Putamen (tissue), 1 donor: ENCODE measurements around the gene G6PD.
"Not testable (repeated sequence)": the region's sequence is repeated elsewhere in the genome, so short reads cannot be mapped to it uniquely, and the experiment has no call there.

Experiments used
- DNase-seq: peaks from one replicate; pipeline ENCODE4 v3.0.0-alpha.2; 2016; ENCODE audit warnings: low spot score

Gene G6PD

DNA sequence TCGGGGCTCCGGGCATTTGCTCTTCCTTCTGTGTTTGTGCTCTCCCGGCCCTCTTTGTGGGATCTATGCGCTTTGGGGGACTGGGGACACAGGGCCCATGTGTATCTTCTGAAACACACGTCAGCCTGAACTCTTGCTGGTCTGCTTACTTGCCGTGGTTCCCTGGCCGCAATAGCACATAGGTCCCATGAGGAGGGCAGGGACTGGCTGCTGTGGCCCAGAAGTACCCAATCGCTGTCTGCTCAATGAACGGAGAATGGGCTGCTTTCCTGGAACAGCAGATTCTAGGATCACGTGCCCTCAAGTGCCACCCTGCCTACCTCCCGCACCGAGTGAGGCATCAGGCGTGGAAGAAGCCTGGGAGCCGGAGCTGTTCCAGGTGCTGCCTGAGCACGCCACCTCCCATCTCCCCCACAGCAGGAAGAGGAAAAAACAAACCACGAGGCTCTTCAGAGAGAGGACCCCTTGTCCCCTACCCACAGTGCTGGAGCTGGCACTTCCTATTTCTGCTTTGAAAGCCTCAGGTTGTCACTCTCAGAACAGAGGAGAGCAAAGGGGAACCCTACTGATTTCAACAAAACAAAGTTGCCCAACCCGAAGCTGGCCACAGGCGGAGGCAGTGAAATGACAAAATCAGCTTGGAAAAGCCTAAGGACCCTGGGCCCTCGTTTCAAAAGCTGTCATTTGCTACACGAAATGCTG is 3.8 kb downstream of the G6PD start:
- DNase-seq, result no peak

DNA sequence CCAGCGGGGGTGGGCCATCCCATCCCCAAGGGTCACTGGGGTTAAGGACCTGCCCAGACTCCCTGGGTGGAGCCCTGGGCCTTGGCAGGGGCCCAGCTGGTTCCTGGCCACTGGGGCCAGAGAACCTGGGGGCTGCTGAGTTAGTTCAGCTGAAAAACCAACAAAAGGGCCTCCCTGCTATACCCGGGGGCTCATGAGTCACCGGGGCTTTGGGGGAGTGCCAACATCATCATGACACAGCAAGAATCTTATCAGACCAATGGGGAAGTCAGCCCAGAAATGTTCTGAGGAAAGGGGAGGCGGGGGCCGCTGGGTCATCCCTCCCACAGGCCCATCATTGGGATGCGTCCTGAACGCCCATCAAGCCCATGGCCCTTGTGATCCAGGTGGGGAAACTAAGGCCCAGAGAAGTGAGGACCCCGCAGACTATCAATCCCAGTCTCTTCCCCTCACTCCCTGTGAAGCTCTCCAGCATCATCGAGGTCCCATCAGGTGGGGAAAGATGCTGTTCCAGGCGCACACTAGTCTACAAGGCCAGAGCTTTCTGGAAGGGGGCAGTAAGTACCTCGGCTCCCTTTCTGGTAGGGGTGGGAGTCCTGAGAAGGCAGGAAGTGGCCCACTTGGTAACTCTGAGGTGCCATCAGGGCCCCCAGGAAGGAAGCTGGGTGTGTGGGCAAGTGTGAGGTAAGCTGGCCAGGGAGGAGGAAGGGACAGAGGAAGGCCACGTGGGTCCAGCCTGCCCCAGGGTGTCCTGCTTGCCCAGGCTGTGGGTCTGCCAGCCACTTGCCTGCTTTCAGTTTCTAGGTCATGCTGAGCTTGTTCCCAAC is 4.5 kb downstream of the G6PD start:
- no peak for DNase-seq

DNA sequence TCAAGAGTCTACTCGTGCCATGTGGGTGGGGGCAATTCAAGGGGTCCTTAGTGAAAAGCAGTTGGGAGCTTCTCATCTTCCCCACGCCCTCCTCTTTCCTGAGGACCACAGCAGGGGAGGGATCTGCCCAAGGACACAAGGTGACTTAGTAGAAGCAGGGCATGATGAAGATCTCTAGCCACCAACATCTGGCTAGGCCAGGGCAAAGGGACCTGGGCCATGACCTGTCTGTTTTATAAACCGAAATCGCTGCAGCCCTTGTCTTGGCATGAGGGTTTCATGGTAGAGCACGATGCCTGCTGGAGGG is 5.1 kb downstream of the G6PD start:
- no peak for DNase-seq

DNA sequence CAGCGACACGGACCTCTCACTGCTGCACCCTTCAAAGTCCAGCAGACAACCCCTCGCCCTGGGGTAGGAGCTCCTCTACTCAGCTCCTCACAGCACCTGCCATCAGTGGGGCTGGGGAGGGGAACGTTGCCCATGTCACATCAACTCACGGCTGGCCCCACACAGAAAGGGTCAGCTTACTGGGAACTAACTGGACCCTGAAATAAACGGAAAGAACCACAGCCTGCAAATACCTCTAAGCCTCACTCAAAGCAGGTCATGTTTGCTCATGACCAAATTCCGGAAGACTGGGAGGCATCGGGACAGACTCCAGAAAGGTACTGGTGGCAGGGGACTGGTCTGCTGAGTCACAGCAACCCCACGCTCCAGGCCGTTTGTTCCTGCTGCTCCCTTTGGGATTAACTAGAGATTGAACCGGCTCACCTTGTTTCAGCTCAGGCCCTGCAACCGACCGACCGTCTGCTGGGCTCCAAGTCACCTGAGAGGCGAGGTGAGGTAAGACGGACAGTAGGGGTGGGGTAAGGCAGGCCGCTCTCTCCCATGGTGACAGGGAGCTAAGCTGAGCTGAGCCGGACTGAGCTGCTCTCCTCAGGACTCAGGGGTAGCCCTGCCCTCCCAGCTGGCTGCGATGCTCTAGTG is 5.6 kb downstream of the G6PD start:
- DNase-seq, result no peak

DNA sequence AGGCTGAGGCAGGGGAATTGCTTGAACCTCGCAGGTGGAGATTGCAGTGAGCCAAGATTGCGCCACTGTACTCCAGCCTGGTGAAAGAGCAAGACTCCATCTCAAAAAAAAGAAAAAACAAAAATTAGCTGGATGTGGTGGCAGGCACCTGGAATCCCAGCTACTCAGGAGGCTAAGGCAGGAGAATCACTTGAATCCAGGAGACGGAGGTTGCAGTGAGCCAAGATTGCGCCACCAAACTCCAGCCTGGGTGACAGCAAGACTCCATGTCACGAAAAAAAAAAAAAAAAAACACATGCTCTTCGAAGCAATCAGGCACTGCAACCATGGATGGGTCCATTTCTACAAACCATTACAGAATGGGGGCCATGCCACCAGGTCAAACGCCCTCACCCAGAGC is 6.3 kb downstream of the G6PD start:
- DNase-seq, result not testable (repeated sequence)

DNA sequence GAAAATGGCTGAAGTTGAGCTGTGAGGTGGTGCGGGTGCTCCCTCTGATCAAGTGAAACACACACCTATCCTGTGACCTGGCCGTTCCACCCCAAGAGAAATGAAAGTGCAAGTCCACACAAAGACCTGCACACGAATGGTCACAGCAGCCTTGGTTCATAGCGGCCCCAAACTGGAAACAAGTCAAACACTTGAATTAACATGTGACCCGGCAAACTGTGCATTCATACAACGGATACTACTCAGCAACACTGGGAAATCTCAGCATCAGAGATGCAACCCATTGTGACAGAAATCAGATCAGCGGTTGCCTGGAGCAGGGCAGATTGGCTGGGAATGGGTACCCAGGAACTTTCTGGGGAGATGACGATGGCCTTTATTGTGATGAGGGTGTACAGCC is 7.6 kb downstream of the G6PD start:
- no peak for DNase-seq

DNA sequence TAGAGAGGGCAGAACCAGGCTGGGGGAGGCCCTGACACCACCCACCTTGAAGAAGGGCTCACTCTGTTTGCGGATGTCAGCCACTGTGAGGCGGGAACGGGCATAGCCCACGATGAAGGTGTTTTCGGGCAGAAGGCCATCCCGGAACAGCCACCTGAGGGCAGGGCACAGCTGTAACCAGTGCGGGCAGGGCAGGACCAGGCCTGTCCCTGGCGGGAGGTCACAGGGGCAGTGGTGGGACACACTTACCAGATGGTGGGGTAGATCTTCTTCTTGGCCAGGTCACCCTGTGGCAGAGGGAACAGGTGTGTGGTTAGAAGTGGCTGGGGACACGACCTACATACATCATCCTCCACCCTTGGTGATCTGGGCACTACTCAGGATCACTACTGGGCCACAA is 10.8 kb downstream of the G6PD start:
- DNase-seq, result no peak

DNA sequence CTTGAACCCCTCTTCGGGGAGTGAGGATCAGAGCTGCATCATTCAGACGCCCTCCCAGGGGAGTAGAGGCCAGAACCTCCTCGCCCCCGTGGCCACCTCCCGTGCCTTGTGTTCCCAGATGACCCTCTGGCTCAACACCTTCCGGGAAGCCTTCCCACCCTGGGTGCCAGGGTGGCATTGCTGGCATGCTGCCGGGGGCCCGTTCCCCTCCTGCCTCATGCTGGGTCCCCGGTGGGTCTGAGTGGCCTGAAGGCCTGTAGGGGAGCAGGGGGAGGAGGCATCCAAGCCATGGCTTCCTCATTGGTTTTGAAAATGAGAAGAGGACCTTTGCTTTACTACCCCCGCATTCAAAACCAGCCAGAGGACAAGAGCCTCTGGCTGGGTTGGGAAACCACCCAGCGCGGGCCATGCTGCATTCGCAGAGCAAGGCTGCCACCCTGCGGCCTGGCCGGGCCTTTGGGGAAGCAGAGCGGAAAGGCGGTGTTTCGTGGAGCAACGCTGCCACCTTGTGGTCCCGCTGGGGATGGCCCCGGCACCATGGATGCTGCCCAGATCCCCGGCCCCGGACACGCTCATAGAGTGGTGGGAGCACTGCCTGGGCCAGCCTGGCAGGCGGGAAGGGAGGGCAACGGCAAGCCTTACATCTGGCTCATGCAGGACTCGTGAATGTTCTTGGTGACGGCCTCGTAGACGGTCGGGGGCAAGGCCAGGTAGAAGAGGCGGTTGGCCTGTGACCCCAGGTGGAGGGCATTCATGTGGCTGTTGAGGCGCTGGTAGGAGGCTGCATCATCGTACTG is 11.9 kb downstream of the G6PD start:
- peak; percentile 76 for DNase-seq

DNA sequence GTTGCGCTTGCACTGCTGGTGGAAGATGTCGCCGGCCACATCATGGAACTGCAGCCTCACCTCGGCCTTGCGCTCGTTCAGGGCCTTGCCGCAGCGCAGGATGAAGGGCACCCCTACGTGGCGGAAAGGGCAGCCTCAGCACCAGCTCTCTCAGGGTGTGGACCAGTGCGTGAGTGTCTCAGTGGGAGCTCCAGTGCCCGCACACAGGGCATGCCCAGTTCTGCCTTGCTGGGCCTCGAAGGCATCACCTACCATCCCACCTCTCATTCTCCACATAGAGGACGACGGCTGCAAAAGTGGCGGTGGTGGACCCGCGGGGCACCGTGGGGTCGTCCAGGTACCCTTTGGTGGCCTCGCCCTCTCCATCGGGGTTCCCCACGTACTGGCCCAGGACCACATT is 14.0 kb downstream of the G6PD start:
- DNase-seq, result no peak

DNA sequence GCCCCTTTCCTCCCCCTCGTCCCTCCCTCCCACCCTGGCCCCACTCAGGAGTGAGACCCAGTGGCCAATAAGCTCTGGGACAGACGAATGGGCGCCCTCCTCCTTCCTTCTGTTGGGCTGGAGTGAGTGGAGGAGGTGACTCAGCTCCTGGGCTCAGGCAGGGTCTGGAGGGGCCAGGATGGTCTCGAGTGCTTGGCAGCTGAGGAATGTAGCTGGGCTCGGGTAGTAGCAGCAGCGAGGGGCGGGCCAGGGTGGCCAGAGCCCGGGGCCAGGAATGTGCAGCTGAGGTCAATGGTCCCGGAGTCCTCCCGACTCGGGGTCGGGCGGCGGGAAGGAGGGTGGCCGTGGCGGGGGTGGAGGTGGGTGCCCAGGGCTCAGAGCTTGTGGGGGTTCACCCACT is 15.0 kb downstream of the G6PD start:
- no peak for DNase-seq

DNA sequence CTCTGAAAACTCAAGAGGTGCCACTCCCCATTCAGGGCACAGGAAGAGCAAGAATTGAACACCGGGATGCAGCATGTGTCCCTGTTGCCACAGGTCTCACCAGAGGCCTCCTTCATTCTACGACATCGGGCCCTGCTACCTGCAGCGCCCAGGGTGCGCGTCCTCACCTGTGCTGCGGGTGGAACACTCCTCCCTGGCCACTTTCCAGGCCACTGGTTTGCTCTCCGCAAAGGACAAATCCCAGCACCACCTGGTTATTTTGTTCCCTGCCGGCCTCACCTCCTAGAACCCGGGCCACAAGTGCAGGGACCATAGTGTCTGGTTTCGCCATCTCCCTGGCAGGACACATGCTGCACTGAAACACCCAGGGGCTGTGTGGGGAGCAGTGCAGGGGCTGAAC is 16.4 kb downstream of the G6PD start:
- no peak for DNase-seq

DNA sequence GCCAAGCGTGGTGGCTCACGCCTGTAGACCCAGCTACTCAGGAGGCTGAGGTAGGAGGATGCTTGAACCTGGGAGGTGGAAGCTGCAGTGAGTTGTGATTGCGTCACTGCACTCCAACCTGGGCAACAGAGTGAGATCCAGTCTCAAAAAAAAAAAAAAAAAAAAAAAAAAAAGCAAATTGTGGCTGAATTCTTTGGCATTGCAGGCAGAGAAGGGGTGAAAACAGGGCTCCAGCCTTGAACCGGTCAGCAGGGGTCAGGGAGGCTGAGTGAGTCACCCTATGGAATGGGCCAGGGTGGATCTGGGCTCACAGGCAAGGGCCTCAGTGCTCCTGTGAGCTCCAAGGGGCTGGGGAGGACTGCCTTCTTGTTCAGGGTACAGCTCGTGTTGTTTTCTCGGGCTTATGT is 17.4 kb downstream of the G6PD start:
- no peak for DNase-seq

DNA sequence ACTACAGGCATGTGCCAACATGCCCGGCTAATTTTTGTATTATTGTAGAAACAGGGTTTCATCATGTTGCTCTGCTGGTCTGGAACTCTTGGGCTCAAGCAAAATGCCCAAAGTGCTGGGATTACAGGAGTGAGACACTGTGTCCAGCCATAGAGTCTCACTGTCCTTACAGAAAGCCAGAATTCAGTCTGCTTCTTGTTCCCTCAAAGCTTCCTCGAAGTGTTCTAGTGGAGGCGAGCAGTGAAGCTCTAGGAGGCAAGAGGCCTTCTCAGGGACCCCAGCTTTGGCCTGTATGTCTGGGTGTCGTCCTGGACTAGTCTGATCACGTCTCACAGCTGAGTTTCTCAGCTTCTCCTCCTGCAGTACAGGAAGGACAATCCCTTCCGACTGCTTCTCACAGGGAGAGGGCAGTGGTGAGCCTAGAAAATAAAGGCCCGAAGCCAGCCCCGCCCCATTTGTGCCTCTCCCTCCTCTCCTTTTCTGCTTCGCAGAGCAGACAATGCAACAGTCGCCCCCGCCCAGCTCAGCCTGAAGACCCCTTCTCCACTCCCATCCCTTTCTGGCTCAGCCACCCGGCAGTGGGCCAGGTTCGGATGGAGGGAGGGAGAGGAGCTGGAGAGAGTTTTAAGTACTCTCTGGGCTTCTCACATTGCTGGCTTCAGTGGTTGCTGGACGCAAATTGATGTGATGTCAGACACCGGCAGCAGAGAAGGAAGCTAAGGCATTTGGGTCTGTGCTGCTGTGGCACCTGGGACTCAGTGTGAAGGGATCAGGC is 19.6 kb downstream of the G6PD start:
- DNase-seq, result peak; percentile 66

DNA sequence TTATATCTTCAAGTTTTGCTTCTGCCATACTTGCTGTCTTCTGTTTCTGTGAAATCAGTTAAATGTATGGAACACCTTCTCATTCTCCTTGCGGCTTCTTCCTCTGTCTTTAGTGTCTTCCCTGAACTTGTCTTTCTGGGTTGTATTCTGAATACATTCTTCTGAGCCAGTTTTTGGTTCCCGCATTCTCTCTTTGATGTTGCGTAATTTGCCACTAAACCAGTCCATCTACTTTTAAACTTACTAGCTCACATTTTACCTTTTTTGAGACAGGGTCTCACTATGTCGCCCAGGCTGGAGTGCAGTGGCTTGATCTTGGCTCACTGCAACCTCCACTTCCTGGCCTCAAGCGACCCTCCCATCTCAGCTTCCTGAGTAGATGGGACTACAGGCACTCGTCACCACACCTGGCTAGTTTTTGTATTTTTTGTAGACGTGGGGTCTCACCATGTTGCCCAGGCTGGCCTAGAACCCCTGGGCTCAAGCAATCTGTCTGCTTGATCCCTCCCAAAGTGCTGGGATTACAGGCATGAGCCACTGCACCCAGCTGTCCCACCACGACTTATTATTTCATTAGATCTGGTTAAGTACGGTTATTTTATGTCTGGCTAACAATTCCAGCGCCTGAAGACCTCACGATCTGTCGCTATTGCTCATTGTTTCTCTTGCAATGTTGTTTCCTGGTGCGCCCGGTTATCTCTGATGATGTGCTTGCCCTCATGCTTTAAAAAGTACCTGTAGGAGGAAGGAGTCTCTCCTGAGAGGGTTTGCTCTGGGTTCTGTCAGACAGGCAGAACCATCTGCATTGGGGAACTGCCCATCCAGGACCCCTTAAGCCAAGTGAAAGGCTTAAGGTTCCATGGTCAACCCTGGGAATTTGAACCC is 20.8 kb downstream of the G6PD start:
- DNase-seq, result no peak

DNA sequence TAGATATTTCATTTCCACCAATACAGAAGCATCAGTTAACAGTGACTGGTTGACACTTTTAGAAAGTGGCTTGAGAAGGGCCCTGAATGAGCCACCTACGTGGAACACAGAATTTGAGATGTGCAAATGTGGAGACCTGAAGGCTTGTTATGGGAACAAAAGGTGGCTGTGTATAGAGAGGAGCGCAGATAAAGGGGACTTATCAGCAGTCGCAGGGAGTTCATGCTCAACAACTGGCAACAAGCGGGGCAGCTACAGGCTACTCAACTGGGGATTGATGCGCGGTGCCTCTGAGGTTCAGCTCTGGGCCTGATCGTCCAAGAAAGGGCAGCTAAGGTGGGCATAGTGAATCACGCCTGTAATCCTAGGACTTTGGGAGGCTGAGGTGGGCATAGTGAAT is 27.3 kb downstream of the G6PD start:
- no peak for DNase-seq

DNA sequence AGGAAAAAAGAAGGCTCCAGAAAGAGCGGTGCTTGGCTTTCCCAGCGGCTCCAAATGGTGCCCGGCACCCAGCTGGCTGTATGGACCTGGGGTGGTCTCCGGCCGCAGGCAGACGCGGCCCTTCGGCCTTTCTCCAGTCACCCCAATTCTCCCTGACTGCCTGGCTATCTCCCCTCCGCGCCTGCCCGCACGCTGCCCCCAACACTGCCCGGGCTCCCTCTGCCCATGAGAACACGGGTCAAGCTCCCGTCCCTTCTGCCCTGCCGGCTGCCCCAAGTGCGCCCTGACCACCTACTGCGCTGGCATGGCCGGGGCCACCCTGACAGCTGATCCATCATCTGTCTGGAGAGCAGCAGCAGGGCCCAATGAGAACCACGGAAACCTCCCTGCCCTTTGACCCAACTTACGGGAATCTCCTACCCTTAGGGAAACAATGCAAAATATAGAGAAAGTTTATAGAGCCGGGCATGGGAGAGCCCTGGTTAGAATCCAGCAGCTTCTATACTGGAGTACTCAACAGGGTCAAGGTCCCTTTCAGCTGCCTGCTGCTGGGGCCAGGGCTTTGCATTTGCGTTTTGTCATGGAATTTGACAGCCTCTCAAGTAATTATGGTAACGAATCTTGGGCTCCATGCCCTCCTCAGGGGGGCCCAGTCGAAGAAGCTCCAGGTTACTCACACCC is 29.4 kb downstream of the G6PD start:
- no peak for DNase-seq

DNA sequence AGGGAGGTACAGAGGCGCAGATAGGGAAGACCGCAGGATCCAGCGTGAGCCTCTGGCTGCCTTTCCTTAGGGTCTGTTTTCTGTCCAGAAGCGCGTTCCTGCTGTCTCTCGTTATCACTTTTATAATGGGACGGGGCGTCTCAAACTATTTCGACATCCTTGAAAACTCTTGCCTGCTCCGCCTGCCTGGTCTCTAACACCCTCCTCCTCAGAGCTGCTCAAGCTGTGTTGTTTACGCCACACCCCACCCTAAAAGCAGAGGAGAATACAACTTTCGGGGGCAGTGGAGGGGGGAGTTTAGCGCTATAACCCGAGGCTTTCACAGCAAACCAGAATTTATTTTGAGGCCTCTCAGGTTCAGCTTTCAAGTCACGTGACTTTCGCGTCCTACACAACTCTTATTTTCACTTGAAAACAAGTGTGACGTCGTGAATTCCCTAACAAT is 30.0 kb downstream of the G6PD start:
- DNase-seq, result peak; percentile 49

DNA sequence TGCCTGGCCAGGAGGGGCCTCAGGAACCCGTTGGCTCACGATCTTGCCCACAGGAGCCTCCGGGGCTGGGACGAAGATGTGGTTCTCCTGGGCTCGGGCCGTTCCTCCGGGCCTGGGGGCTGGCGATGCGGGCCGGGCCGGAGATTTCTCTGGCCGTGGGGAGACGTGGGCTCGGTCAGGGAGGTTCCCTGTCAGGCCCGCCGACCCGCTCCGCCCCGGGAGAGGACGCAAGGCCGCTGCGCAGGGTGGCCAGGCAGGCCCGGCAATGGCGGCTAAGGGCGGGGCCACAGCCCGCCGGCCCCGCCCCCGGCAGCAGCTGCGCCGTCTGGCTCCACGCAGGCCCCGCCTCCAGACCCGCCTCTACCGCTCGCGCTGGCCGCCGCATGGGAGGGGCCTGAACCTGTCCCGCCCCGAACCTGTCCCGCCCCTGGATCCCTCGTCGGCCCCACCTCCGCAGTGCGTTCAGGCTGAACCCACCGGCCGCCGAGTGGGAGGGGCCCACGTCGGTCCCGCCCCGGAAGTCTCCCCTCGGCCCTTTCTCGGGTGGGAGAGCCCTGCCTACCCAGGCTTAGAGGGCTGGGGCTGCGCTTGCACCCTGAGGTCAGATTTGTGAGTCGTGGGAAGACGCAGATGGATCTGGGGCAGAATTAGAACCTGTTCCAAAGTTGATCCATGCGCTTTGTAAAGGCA is 30.5 kb downstream of the G6PD start, which contains the start of gene FAM3A:
TSS of gene FAM3A (minus strand) at position 267 of the 690 bp plus-strand sequence. CDS start 460 bp downstream, outside the sequence.
- DNase-seq, result peak; percentile 93
